Measurements from ENCODE around the gene ROS1.
A peak's percentile ranks its signal among the peaks of the same experiment; 100 is the strongest.

Gene ROS1

GRCh38 chr6:117404548-117404947, 21.2 kb downstream of the ROS1 start:
- TF ChIP-seq CSRNP3 (CRISPR knock-in tag; IDR thresholded peaks at IDR 0.05) (no peak), ISL1 (CRISPR knock-in tag; IDR thresholded peaks at IDR 0.05) (no peak), ZNF8 (CRISPR knock-in tag; IDR thresholded peaks at IDR 0.05) (no peak), ZNF565 (CRISPR knock-in tag; conservative IDR thresholded peaks at IDR 0.05; ENCODE audit: low read depth) (no peak), TCF4 (CRISPR knock-in tag; IDR thresholded peaks at IDR 0.05; ENCODE audit: borderline replicate concordance) (no peak), BACH2 (CRISPR knock-in tag; IDR thresholded peaks at IDR 0.05; ENCODE audit: borderline replicate concordance) (no peak), PATZ1 (CRISPR knock-in tag; IDR thresholded peaks at IDR 0.05; ENCODE audit: borderline replicate concordance) (no peak), TSHZ2 (CRISPR knock-in tag; IDR thresholded peaks at IDR 0.05) (no peak), PPARA (CRISPR knock-in tag; IDR thresholded peaks at IDR 0.05; ENCODE audit: borderline replicate concordance) (no peak), OSR1 (CRISPR knock-in tag; IDR thresholded peaks at IDR 0.05) (no peak), TOX (CRISPR knock-in tag; IDR thresholded peaks at IDR 0.05; ENCODE audit: borderline replicate concordance) (no peak), ZC3H10 (CRISPR knock-in tag; IDR thresholded peaks at IDR 0.05) (no peak), ZNF70 (CRISPR knock-in tag; IDR thresholded peaks at IDR 0.05) (no peak), RARB (CRISPR knock-in tag; IDR thresholded peaks at IDR 0.05) (no peak), CSDC2 (CRISPR knock-in tag; IDR thresholded peaks at IDR 0.05) (no peak), ARNTL (CRISPR knock-in tag; IDR thresholded peaks at IDR 0.05; ENCODE audit: borderline replicate concordance, low read depth) (no peak), SNAI2 (CRISPR knock-in tag; IDR thresholded peaks at IDR 0.05) (no peak), ZFP3 (CRISPR knock-in tag; IDR thresholded peaks at IDR 0.05) (no peak)
- ATAC-seq = peak; percentile 95

GRCh38 chr6:117401799-117402198, 23.9 kb downstream of the ROS1 start:
- ATAC-seq = no peak
- TF ChIP-seq CSRNP3 (CRISPR knock-in tag; IDR thresholded peaks at IDR 0.05) (no peak), PATZ1 (CRISPR knock-in tag; IDR thresholded peaks at IDR 0.05; ENCODE audit: borderline replicate concordance) (no peak), ZNF70 (CRISPR knock-in tag; IDR thresholded peaks at IDR 0.05) (no peak), TSHZ2 (CRISPR knock-in tag; IDR thresholded peaks at IDR 0.05) (no peak), PPARA (CRISPR knock-in tag; IDR thresholded peaks at IDR 0.05; ENCODE audit: borderline replicate concordance) (no peak), CREB5 (CRISPR knock-in tag; IDR thresholded peaks at IDR 0.05; ENCODE audit: low read depth) (no peak), ARNTL (CRISPR knock-in tag; IDR thresholded peaks at IDR 0.05; ENCODE audit: borderline replicate concordance, low read depth) (no peak), BACH2 (CRISPR knock-in tag; IDR thresholded peaks at IDR 0.05; ENCODE audit: borderline replicate concordance) (no peak), ESRRG (CRISPR knock-in tag; IDR thresholded peaks at IDR 0.05) (no peak), ISL1 (CRISPR knock-in tag; IDR thresholded peaks at IDR 0.05) (no peak), OSR1 (CRISPR knock-in tag; IDR thresholded peaks at IDR 0.05) (no peak), POU6F1 (CRISPR knock-in tag; IDR thresholded peaks at IDR 0.05; ENCODE audit: borderline replicate concordance, low read depth) (no peak), ZFP3 (CRISPR knock-in tag; IDR thresholded peaks at IDR 0.05) (no peak), TCF4 (CRISPR knock-in tag; IDR thresholded peaks at IDR 0.05; ENCODE audit: borderline replicate concordance) (no peak), ZNF8 (CRISPR knock-in tag; IDR thresholded peaks at IDR 0.05) (no peak)
